Ovary (tissue), 3 donors: Measurements from ENCODE around the gene CTNNAL1.

Source experiments
- EP300 ChIP-seq: sonication (generic); formaldehyde crosslinking; IDR thresholded peaks from one replicate; pipeline ENCODE4 v1.6.1; 2017; ENCODE audit warnings: antibody characterized with exemption
- TF ChIP-seq, protein P1 (sequence below), 3 donors: fragments of 450-650 bp in 2 of 3; fragments of 200-600 bp in 1 of 3; IDR thresholded peaks; one replicate each; pipeline versions ENCODE4 v1.5.1 to v1.8.0; 2016 to 2022; ENCODE audit warnings: antibody characterized with exemption in 3 of 3, mild to moderate bottlenecking in 1 of 3
- donor health status: DM: no; HTN: no; CAD: no.

DNA sequence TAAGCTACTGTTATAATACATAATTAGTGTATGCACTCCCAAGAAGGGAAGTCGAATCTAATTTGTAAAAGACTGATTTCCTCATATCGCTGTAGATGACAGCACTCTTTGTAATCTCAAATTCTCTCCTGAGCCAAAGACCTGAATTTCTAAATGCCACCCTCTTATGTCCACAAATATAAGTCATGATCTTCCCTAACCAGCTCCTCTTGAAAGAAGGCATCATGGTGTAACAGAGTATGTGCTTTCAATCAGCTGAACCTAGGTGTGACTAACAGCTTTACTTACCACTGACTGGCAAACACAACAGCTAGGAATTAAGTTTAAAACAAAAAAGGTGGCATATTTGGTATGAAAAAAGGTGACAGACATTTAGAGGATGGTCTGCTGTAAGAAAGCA lies 34.0 kb upstream of the CTNNAL1 start:
- TF ChIP-seq, protein P1, sequence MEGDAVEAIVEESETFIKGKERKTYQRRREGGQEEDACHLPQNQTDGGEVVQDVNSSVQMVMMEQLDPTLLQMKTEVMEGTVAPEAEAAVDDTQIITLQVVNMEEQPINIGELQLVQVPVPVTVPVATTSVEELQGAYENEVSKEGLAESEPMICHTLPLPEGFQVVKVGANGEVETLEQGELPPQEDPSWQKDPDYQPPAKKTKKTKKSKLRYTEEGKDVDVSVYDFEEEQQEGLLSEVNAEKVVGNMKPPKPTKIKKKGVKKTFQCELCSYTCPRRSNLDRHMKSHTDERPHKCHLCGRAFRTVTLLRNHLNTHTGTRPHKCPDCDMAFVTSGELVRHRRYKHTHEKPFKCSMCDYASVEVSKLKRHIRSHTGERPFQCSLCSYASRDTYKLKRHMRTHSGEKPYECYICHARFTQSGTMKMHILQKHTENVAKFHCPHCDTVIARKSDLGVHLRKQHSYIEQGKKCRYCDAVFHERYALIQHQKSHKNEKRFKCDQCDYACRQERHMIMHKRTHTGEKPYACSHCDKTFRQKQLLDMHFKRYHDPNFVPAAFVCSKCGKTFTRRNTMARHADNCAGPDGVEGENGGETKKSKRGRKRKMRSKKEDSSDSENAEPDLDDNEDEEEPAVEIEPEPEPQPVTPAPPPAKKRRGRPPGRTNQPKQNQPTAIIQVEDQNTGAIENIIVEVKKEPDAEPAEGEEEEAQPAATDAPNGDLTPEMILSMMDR (IDR thresholded peaks at IDR 0.05): no peak
- TF ChIP-seq EP300: no peak
